GM10266 (cell line): ENCODE measurements around the gene MGMT.

Experiments
- DNase-seq: peaks from one replicate; pipeline ENCODE4 v3.0.0; 2012; ENCODE audit errors: extremely low spot score
- TF ChIP-seq, protein P1 (sequence below): IDR thresholded peaks from 2 replicates; pipeline ENCODE4 v1.5.1; 2012; ENCODE audit warnings: mild to moderate bottlenecking, low read depth; ENCODE audit not compliant: control insufficient read depth, insufficient read depth; ENCODE audit errors: missing control alignments

Gene MGMT

GRCh38 chr10:129467359-129468064 is 471 bp downstream of the MGMT start:
- DNase-seq = no peak

GRCh38 chr10:129468187-129468586 is 1.1 kb downstream of the MGMT start:
- DNase-seq = no peak
- TF ChIP-seq, protein P1, sequence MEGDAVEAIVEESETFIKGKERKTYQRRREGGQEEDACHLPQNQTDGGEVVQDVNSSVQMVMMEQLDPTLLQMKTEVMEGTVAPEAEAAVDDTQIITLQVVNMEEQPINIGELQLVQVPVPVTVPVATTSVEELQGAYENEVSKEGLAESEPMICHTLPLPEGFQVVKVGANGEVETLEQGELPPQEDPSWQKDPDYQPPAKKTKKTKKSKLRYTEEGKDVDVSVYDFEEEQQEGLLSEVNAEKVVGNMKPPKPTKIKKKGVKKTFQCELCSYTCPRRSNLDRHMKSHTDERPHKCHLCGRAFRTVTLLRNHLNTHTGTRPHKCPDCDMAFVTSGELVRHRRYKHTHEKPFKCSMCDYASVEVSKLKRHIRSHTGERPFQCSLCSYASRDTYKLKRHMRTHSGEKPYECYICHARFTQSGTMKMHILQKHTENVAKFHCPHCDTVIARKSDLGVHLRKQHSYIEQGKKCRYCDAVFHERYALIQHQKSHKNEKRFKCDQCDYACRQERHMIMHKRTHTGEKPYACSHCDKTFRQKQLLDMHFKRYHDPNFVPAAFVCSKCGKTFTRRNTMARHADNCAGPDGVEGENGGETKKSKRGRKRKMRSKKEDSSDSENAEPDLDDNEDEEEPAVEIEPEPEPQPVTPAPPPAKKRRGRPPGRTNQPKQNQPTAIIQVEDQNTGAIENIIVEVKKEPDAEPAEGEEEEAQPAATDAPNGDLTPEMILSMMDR = no peak

More at GRCh38 chr10:129467359-129468064, 471 bp downstream of the MGMT start:
- TF ChIP-seq, protein P1 = no peak

DNA sequence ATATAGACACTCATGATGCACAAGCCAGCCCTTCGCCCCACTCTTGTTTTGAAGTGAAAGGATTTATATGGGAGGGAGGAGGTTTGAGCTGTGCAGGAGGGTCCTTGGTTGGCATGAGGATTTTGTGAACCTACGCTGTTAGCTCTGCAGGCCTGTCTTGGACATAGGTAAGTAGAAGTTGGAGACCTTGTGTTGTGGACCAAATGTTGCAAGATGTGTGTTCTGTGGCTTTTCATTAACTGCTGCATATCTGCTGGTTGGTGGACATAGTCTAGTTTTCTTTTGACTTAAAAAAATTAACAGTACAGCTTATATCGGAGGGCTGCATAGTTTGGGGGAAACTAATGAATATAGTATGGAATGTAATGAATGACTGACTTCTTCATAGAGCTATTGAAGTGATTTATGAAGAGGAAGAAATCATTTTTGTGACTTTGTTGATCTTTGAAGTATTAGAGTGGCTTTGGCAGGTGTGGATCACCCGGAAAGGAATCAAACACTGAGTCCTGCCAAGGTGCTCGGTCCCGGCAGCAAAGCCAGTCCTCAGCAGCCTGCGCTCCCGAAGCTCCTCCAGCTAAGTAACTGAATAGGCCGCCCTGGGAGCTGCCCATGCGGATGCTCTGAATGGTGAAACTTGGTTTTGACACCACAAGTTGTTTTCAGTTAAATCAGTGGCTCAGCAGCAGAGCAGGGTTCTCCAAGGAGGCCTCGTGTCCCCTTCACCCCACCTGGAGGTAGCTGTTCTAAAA is 3.2 kb downstream of the MGMT start:
- DNase-seq = no peak
- TF ChIP-seq, protein P1 = no peak

DNA sequence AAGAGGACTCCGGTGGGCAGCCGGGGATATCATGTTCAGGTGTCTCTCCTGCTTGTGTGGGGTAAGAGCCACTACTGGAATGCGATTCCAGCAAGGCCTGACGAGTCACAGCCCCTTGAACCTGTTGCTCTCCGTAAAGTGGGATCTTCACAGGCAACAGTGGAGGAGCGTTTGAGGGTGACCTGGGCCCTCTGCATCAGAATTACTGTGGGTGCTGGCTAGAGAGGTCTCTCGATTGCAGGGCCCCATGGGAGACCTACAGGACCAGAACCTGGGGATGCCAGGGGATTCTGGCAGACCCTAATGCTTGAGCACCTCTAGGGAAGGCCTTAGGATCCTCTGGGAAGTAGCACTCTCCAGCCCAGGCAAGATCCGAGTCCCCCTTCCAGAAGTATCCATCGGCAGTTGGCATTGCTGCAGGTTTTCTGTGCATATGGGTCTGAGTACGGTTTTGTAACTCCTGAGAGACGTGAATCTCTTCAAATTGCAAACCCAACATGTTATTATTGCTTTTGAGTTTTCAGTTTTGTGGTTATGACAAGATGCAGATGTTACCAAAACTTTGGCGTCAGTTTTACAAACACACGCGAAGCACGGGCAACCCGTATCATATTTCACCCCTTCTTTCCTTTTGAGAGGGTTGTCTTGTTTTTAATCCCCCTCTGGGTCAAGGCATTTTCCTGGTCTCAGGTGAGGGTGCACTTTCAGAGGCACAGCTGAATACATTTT is 4.6 kb downstream of the MGMT start:
- no peak for DNase-seq
- TF ChIP-seq, protein P1 = no peak

GRCh38 chr10:129472696-129473555 is 5.9 kb downstream of the MGMT start:
- TF ChIP-seq, protein P1 = no peak
- DNase-seq = no peak

- no peak for DNase-seq
- TF ChIP-seq, protein P1 = no peak
Observed at GRCh38 chr10:129474642-129475041, 7.6 kb downstream of the MGMT start.
